SK-N-SH treated with all-trans-retinoic acid at 6 μM for 48 hours (cell line): ENCODE data around the gene FRYL.

ENCODE experiments used
- ATAC-seq: fragments of 200-7000 bp; cut with Tn5 transposase; 3 replicates; pipeline ENCODE4 v1.9.1; 2020; ENCODE audit warnings: mild to moderate bottlenecking, moderate library complexity
- ARNTL ChIP-seq: fragments of 450-650 bp; formaldehyde crosslinking; IDR thresholded peaks from 2 replicates; pipeline ENCODE4 v1.5.0; 2020; ENCODE audit warnings: low read depth, mild to moderate bottlenecking, moderate library complexity, borderline replicate concordance
- BACH2 ChIP-seq: fragments of 250-450 bp; sonication (Bioruptor Pico); IDR thresholded peaks from 2 replicates; pipeline ENCODE4 v1.9.0; 2021; ENCODE audit warnings: mild to moderate bottlenecking, borderline replicate concordance
- CREB5 ChIP-seq: fragments of 250-450 bp; sonication (Bioruptor Pico); IDR thresholded peaks from 2 replicates; pipeline ENCODE4 v1.5.1; 2020; ENCODE audit warnings: low read depth, mild to moderate bottlenecking, moderate library complexity
- CSDC2 ChIP-seq: fragments of 250-450 bp; sonication (Bioruptor Pico); IDR thresholded peaks from 2 replicates; pipeline ENCODE4 v1.5.0; 2020; ENCODE audit warnings: mild to moderate bottlenecking, moderate library complexity
- CSRNP3 ChIP-seq: fragments of 250-450 bp; sonication (Bioruptor Pico); IDR thresholded peaks from 2 replicates; pipeline ENCODE4 v1.5.1; 2021; ENCODE audit warnings: mild to moderate bottlenecking, moderate library complexity
- ESRRG ChIP-seq: fragments of 250-450 bp; sonication (Bioruptor Pico); IDR thresholded peaks from 2 replicates; pipeline ENCODE4 v1.6.1; 2021; ENCODE audit warnings: mild to moderate bottlenecking
- GLIS3 ChIP-seq: fragments of 250-450 bp; sonication (Bioruptor Pico); IDR thresholded peaks from 2 replicates; pipeline ENCODE4 v1.5.0; 2020; ENCODE audit warnings: mild to moderate bottlenecking, moderate library complexity
- ISL1 ChIP-seq: fragments of 250-450 bp; sonication (Bioruptor Pico); IDR thresholded peaks from 2 replicates; pipeline ENCODE4 v2.1.2; 2022; ENCODE audit warnings: mild to moderate bottlenecking, moderate library complexity
- OSR1 ChIP-seq: fragments of 250-450 bp; sonication (Bioruptor Pico); IDR thresholded peaks from 2 replicates; pipeline ENCODE4 v1.8.0; 2022; ENCODE audit warnings: moderate library complexity, mild to moderate bottlenecking, inconsistent platforms
- PATZ1 ChIP-seq: fragments of 250-450 bp; sonication (Bioruptor Pico); IDR thresholded peaks from 2 replicates; pipeline ENCODE4 v1.8.0; 2020; ENCODE audit warnings: mild to moderate bottlenecking, moderate library complexity, borderline replicate concordance
- POU6F1 ChIP-seq: fragments of 250-450 bp; sonication (Bioruptor Pico); IDR thresholded peaks from 2 replicates; pipeline ENCODE4 v1.8.0; 2021; ENCODE audit warnings: low read depth, mild to moderate bottlenecking, moderate library complexity, borderline replicate concordance
- PPARA ChIP-seq: fragments of 250-450 bp; sonication (Bioruptor Pico); IDR thresholded peaks from 2 replicates; pipeline ENCODE4 v1.5.0; 2020; ENCODE audit warnings: mild to moderate bottlenecking, borderline replicate concordance
- RARB ChIP-seq: fragments of 250-450 bp; sonication (Bioruptor Pico); IDR thresholded peaks from 2 replicates; pipeline ENCODE4 v1.8.0; 2021; ENCODE audit warnings: mild to moderate bottlenecking, moderate library complexity
- SNAI2 ChIP-seq: fragments of 250-450 bp; sonication (Bioruptor Pico); IDR thresholded peaks from 2 replicates; pipeline ENCODE4 v1.5.0; 2020; ENCODE audit warnings: mild to moderate bottlenecking, moderate library complexity
- TCF4 ChIP-seq: fragments of 250-450 bp; sonication (Bioruptor Pico); IDR thresholded peaks from 2 replicates; pipeline ENCODE4 v1.8.0; 2021; ENCODE audit warnings: mild to moderate bottlenecking, moderate library complexity, borderline replicate concordance
- TOX ChIP-seq: fragments of 250-450 bp; sonication (Bioruptor Pico); IDR thresholded peaks from 2 replicates; pipeline ENCODE4 v1.8.0; 2021; ENCODE audit warnings: mild to moderate bottlenecking, moderate library complexity, borderline replicate concordance
- TSHZ2 ChIP-seq: fragments of 250-450 bp; sonication (Bioruptor Pico); IDR thresholded peaks from 2 replicates; pipeline ENCODE4 v1.5.0; 2020; ENCODE audit warnings: mild to moderate bottlenecking, moderate library complexity
- ZC3H10 ChIP-seq: fragments of 250-450 bp; sonication (Bioruptor Pico); IDR thresholded peaks from 2 replicates; pipeline ENCODE4 v1.5.1; 2021; ENCODE audit warnings: mild to moderate bottlenecking, moderate library complexity
- ZFP3 ChIP-seq: fragments of 250-450 bp; sonication (Bioruptor Pico); IDR thresholded peaks from 2 replicates; pipeline ENCODE4 v1.5.0; 2020; ENCODE audit warnings: mild to moderate bottlenecking, moderate library complexity
- ZFP30 ChIP-seq: fragments of 450-650 bp; formaldehyde crosslinking; IDR thresholded peaks from 2 replicates; pipeline ENCODE4 v1.5.0; 2022; ENCODE audit warnings: mild to moderate bottlenecking, moderate library complexity
- ZNF565 ChIP-seq: fragments of 450-650 bp; formaldehyde crosslinking; conservative IDR thresholded peaks from 2 replicates; pipeline ENCODE4 v1.5.0; 2020; ENCODE audit warnings: low read depth, mild to moderate bottlenecking, moderate library complexity
- ZNF8 ChIP-seq: fragments of 450-650 bp; formaldehyde crosslinking; IDR thresholded peaks from 2 replicates; pipeline ENCODE4 v1.5.0; 2020; ENCODE audit warnings: mild to moderate bottlenecking, moderate library complexity

FRYL gene

GRCh38 chr4:48767055-48767929 is 12.8 kb downstream of the FRYL start:
- TF ChIP-seq CREB5 (CRISPR knock-in tag) (no peak), SNAI2 (CRISPR knock-in tag) (no peak), PATZ1 (CRISPR knock-in tag) (no peak), GLIS3 (CRISPR knock-in tag) (no peak), ZNF8 (CRISPR knock-in tag) (no peak), TSHZ2 (CRISPR knock-in tag) (no peak), ISL1 (no peak), CSDC2 (CRISPR knock-in tag) (no peak), ZFP30 (CRISPR knock-in tag) (no peak), PPARA (no peak), ZFP3 (CRISPR knock-in tag) (no peak), ARNTL (no peak), ESRRG (CRISPR knock-in tag) (no peak), ZC3H10 (CRISPR knock-in tag) (no peak), CSRNP3 (CRISPR knock-in tag) (no peak), ZNF565 (CRISPR knock-in tag) (no peak), POU6F1 (no peak), BACH2 (CRISPR knock-in tag) (no peak)
- ATAC-seq = no peak

GRCh38 chr4:48766131-48766792 is 13.8 kb downstream of the FRYL start:
- TF ChIP-seq ZC3H10 (CRISPR knock-in tag) (no peak), CSRNP3 (CRISPR knock-in tag) (no peak), RARB (no peak), SNAI2 (CRISPR knock-in tag) (no peak), ESRRG (CRISPR knock-in tag) (no peak), TSHZ2 (CRISPR knock-in tag) (no peak), TCF4 (CRISPR knock-in tag) (no peak), BACH2 (CRISPR knock-in tag) (no peak), TOX (CRISPR knock-in tag) (no peak), ISL1 (no peak), ARNTL (no peak), ZFP30 (CRISPR knock-in tag) (no peak), GLIS3 (CRISPR knock-in tag) (no peak), ZNF8 (CRISPR knock-in tag) (no peak), OSR1 (CRISPR knock-in tag) (no peak)
- ATAC-seq = no peak
